Right atrium auricular region (tissue), 2 donors: ENCODE results near the gene ARL1. TPM values are rescaled to one million over a fixed set of nuclear protein-coding genes. Genes with fewer than 3 reads are reported as not detected.

Source experiments
- DNase-seq: peaks from one replicate; pipeline ENCODE4 v3.0.0-alpha.2; 2019; ENCODE audit warnings: low spot score
- H3K27ac ChIP-seq, 2 donors: fragments of 200-600 bp; sonication (generic); 1 replicate in 1 of 2; 2 replicates in 1 of 2; pipeline ENCODE4 v1.5.1; 2016 to 2019
- H3K27me3 ChIP-seq, 2 donors: fragments of 200-600 bp; sonication (generic); one replicate each; pipeline versions ENCODE4 v1.5.1 to v1.6.0; 2017 to 2019
- H3K36me3 ChIP-seq: fragments of 200-600 bp; sonication (generic); one replicate; pipeline ENCODE4 v1.5.1; 2016
- H3K4me1 ChIP-seq, 2 donors: fragments of 200-600 bp; sonication (generic); one replicate each; pipeline versions ENCODE4 v1.5.1 to v1.6.0; 2017 to 2019
- H3K4me3 ChIP-seq, 2 donors: fragments of 200-600 bp; sonication (generic); 1 replicate in 1 of 2; 2 replicates in 1 of 2; pipeline ENCODE4 v1.5.1; 2017 to 2019; ENCODE audit warnings: mild to moderate bottlenecking in 1 of 2, moderate library complexity in 1 of 2
- H3K9me3 ChIP-seq, 2 donors: fragments of 200-600 bp; sonication (generic); one replicate each; pipeline ENCODE4 v1.5.1; 2019
- total RNA-seq, 2 donors: library from RNA; depleted of rRNA; stranded (reverse); fragments of >200 nt; gene quantifications; one replicate each; pipeline ENCODE4 v1.1.0, GENCODE V29; 2016
- TF ChIP-seq, protein P1 (sequence below), 2 donors: fragments of 200-600 bp; sonication (generic); IDR thresholded peaks; one replicate each; pipeline ENCODE4 v1.5.1; 2019; ENCODE audit warnings: antibody characterized with exemption in 2 of 2

The ARL1 gene
- total RNA-seq, 2 donors from 2014 or later: 63.7 to 74.2 TPM

GRCh38 chr12:101379149-101379548, 28.4 kb downstream of the ARL1 start:
- Histone ChIP-seq H3K4me3 (no peak overlapping the region), H3K4me1 (no peaks in the 10 kb centered on the region), H3K36me3 (peaks cover 83% of the 10 kb centered on the region), H3K27me3 (no peaks in the 10 kb centered on the region), H3K9me3 (no peaks in the 10 kb centered on the region), H3K27ac (no peak overlapping the region)
- TF ChIP-seq, protein P1, sequence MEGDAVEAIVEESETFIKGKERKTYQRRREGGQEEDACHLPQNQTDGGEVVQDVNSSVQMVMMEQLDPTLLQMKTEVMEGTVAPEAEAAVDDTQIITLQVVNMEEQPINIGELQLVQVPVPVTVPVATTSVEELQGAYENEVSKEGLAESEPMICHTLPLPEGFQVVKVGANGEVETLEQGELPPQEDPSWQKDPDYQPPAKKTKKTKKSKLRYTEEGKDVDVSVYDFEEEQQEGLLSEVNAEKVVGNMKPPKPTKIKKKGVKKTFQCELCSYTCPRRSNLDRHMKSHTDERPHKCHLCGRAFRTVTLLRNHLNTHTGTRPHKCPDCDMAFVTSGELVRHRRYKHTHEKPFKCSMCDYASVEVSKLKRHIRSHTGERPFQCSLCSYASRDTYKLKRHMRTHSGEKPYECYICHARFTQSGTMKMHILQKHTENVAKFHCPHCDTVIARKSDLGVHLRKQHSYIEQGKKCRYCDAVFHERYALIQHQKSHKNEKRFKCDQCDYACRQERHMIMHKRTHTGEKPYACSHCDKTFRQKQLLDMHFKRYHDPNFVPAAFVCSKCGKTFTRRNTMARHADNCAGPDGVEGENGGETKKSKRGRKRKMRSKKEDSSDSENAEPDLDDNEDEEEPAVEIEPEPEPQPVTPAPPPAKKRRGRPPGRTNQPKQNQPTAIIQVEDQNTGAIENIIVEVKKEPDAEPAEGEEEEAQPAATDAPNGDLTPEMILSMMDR (IDR thresholded peaks at IDR 0.05): no peak
- DNase-seq: no peak

- Histone ChIP-seq H3K27ac (no peak overlapping the region), H3K4me3 (no peak overlapping the region), H3K27me3 (no peaks in the 10 kb centered on the region), H3K9me3 (no peaks in the 10 kb centered on the region), H3K36me3 (peaks cover 78% of the 10 kb centered on the region), H3K4me1 (no peaks in the 10 kb centered on the region)
- DNase-seq: no peak
- TF ChIP-seq, protein P1 (IDR thresholded peaks at IDR 0.05): no peak
Measured at GRCh38 chr12:101375573-101375972, 32.0 kb downstream of the ARL1 start.

GRCh38 chr12:101372431-101372830, 35.1 kb downstream of the ARL1 start:
- TF ChIP-seq, protein P1 (IDR thresholded peaks at IDR 0.05): no peak
- H3K4me3 ChIP-seq: no peak overlapping the region
- peaks cover 76% of the 10 kb centered on the region for H3K36me3 ChIP-seq
- H3K27me3 ChIP-seq: no peaks in the 10 kb centered on the region
- H3K9me3 ChIP-seq: no peaks in the 10 kb centered on the region
- no peak overlapping the region for H3K27ac ChIP-seq
- H3K4me1 ChIP-seq: no peaks in the 10 kb centered on the region
- no peak for DNase-seq

GRCh38 chr12:101368016-101368415, 39.6 kb downstream of the ARL1 start:
- Histone ChIP-seq H3K9me3 (no peaks in the 10 kb centered on the region), H3K4me1 (no peaks in the 10 kb centered on the region), H3K27me3 (no peaks in the 10 kb centered on the region), H3K27ac (no peak overlapping the region), H3K36me3 (peaks cover 88% of the 10 kb centered on the region), H3K4me3 (no peak overlapping the region)
- DNase-seq: no peak
- TF ChIP-seq, protein P1 (IDR thresholded peaks at IDR 0.05): no peak

- TF ChIP-seq, protein P1 (IDR thresholded peaks at IDR 0.05): no peak
- no peaks in the 10 kb centered on the region for H3K4me1 ChIP-seq
- no peak for DNase-seq
Measured at GRCh38 chr12:101361455-101361854, 46.1 kb downstream of the ARL1 start.

DNA sequence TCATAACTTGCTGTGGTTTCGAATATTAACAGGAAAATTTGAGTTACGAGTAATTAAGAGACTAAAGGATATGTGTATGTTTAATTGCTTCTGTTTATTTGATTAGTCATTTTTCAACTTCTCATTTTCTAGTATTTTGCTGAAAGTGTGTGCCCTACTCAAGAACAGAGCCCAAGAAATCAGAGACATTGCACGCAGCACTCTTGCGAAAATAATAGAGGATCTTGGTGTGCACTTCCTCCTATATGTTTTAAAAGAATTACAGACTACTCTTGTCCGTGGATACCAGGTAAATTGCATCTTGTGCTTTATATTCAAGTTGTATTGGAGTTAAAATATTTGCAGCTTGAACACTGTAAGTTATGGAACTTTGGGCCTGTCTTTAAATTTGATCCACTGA, 50.8 kb downstream of the ARL1 start:
- TF ChIP-seq, protein P1 (IDR thresholded peaks at IDR 0.05): no peak
- H3K4me1 ChIP-seq: no peaks in the 10 kb centered on the region
- H3K27ac ChIP-seq: no peak overlapping the region
- no peaks in the 10 kb centered on the region for H3K9me3 ChIP-seq
- no peaks in the 10 kb centered on the region for H3K27me3 ChIP-seq
- peaks cover 42% of the 10 kb centered on the region for H3K36me3 ChIP-seq
- no peak overlapping the region for H3K4me3 ChIP-seq
- no peak for DNase-seq

More at GRCh38 chr12:101361455-101361854, 46.1 kb downstream of the ARL1 start:
- H3K27ac ChIP-seq: no peak overlapping the region
- no peaks in the 10 kb centered on the region for H3K27me3 ChIP-seq
- peaks cover 60% of the 10 kb centered on the region for H3K36me3 ChIP-seq
- no peaks in the 10 kb centered on the region for H3K9me3 ChIP-seq
- H3K4me3 ChIP-seq: no peak overlapping the region
